HFF-Myc (cell line): ENCODE measurements around the gene AHI1.

ENCODE experiments used
- DNase-seq: peaks from one replicate; pipeline ENCODE4 v3.0.0-alpha.2; 2011; ENCODE audit warnings: low read depth; ENCODE audit errors: extremely low read depth
- H3K4me3 ChIP-seq: replicated peaks from 2 replicates; pipeline ENCODE4 v1.5.1; 2011; ENCODE audit warnings: low read depth, mild to moderate bottlenecking, control low read depth, low read length
- CTCF ChIP-seq: IDR thresholded peaks from 2 replicates; pipeline ENCODE4 v1.5.1; 2012; ENCODE audit warnings: mild to moderate bottlenecking, low read depth, low read length, control low read depth; ENCODE audit errors: missing control alignments

Gene AHI1

GRCh38 chr6:135305684-135306083 lies 191.9 kb downstream of the AHI1 start:
- no peak for TF ChIP-seq CTCF
- H3K4me3 ChIP-seq, result no peak overlapping the region
- DNase-seq, result no peak

- no peak overlapping the region for H3K4me3 ChIP-seq
- no peak for TF ChIP-seq CTCF
- DNase-seq, result no peak
Measured at GRCh38 chr6:135304883-135305282, 192.7 kb downstream of the AHI1 start.

- no peak for DNase-seq
- no peak for TF ChIP-seq CTCF
- H3K4me3 ChIP-seq, result no peak overlapping the region
Measured at GRCh38 chr6:135301304-135301703, 196.2 kb downstream of the AHI1 start.

GRCh38 chr6:135300576-135300975 lies 197.0 kb downstream of the AHI1 start:
- H3K4me3 ChIP-seq, result no peak overlapping the region
- TF ChIP-seq CTCF, result no peak
- no peak for DNase-seq

GRCh38 chr6:135299256-135299655 lies 198.3 kb downstream of the AHI1 start:
- DNase-seq, result no peak
- no peak overlapping the region for H3K4me3 ChIP-seq
- TF ChIP-seq CTCF, result no peak

GRCh38 chr6:135298455-135298854 lies 199.1 kb downstream of the AHI1 start:
- DNase-seq, result no peak
- TF ChIP-seq CTCF, result no peak
- no peak overlapping the region for H3K4me3 ChIP-seq

- DNase-seq, result no peak
- no peak overlapping the region for H3K4me3 ChIP-seq
- no peak for TF ChIP-seq CTCF
Measured at GRCh38 chr6:135296715-135297114, 200.8 kb downstream of the AHI1 start.
